ENCODE results near the gene IGSF3.
"Not testable (repeated sequence)": the region's sequence is repeated elsewhere in the genome, so short reads cannot be mapped to it uniquely, and the experiment has no call there.

IGSF3 gene

GRCh38 chr1:116661633-116662032 is 5.9 kb downstream of the IGSF3 start:
- DNase-seq, result no peak

GRCh38 chr1:116658645-116659044 is 8.9 kb downstream of the IGSF3 start:
- DNase-seq, result not testable (repeated sequence)

- not testable (repeated sequence) for DNase-seq
Observed at GRCh38 chr1:116657836-116658235, 9.7 kb downstream of the IGSF3 start.

DNA sequence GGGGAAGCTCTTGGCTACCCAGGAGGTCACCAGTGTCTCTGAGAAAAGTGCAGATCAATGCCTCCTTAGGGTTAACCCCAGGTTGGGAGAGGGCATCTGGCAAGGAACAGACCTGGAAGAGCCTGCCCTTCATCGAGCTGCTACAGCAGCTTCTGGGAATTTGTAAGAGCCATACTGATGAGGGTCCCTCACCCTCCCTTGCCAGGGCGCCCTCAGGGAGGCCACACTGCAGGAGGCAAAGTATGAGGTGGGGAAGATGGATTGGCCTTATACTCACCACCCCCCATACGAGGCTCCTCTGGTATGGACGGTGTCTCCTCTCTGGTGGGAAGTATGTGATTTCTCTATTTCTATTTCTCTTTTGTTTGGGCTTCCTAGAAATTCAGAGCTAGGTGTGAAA is 13.2 kb downstream of the IGSF3 start:
- DNase-seq, result no peak

DNA sequence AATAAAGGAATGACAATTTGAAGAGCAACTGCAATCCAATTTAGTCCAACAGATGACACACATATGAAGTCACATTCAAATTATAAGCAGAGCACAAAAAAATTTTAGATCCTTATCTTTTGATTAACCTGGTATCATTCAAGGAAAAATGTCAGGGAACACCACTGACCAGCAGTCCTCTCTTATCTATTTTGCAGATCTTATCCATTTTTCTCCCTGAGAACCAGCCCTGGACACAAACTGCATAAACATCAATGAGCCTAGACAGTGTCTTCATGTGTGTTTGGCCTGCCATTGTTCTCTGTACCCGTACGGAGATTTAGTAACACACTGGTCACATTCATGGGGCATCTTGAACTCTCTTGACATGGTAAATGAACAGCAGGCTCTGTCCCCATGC is 14.9 kb downstream of the IGSF3 start:
- DNase-seq, result not testable (repeated sequence)

GRCh38 chr1:116650781-116651180 is 16.8 kb downstream of the IGSF3 start:
- not testable (repeated sequence) for DNase-seq

GRCh38 chr1:116649041-116649440 is 18.5 kb downstream of the IGSF3 start:
- DNase-seq, result not testable (repeated sequence)

GRCh38 chr1:116648325-116648724 is 19.2 kb downstream of the IGSF3 start:
- DNase-seq, result not testable (repeated sequence)

GRCh38 chr1:116647186-116647585 is 20.3 kb downstream of the IGSF3 start:
- not testable (repeated sequence) for DNase-seq

DNA sequence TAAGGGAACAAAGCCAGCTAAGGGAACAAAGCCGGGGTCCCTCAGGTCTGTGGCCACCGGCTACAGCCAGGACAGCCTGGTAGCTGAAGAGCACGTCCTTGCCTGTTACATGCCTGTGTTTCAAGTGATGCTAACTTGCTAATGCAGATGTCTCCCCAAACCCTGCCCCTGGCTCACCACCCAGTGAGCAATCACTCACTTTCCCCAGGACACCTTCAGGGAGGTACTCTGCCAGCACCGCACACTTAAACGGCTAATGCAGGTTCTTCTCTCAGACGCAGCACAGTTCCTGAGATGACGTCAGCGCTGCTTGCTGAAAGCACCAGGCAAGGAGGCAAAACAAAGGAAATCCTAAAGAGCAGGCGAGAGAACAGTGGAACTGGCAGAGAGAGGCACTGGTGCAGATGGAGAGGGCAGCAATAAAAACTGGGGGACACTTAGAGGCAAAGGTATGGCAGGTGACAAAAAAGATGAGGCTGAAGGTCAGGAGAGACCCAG is 20.8 kb downstream of the IGSF3 start:
- peak in 1 of 2 donors; percentile 21 for DNase-seq

DNA sequence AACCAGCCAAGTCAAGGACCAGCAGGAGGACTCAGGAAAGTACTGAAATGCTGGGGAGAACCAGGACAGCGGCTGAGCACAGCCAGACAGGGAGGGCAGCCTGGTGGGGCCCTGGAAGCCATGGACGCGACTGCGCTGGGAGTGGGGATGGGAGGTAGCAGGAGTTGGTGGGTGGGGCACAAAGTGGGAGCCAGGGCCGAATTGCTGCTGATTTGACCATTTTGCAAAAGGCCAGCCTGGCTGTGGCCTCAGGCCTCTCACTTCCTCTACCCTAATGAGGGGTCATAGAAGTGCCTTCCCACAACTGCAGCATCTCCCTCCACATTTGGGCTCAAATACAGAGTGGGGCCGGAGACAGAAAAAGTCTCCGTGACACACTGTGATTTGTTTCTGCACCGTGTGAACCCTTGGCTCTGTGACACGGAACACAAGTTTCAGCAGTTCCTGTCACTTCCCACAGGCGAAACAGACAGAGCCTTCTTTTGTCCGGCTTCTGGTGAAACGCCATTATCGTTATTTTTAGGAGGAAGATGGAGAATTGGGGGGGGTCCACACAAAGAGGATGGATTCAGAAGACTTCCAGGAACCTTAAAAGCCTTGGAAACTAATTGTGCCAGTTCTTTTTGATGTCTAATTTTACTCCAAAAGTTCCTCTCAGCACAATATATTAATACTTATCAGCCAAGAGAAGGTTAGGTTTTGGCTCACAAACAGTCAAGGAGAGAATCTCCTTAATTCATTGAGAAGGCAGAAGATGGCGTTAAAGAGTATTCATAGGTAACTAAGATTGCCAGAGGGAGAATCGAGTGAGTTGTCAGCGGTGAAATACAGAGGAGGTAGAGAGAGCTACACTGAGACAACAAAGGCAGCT is 21.5 kb downstream of the IGSF3 start:
- not testable (repeated sequence) for DNase-seq

- not testable (repeated sequence) for DNase-seq
Observed at GRCh38 chr1:116644993-116645392, 22.5 kb downstream of the IGSF3 start.

DNA sequence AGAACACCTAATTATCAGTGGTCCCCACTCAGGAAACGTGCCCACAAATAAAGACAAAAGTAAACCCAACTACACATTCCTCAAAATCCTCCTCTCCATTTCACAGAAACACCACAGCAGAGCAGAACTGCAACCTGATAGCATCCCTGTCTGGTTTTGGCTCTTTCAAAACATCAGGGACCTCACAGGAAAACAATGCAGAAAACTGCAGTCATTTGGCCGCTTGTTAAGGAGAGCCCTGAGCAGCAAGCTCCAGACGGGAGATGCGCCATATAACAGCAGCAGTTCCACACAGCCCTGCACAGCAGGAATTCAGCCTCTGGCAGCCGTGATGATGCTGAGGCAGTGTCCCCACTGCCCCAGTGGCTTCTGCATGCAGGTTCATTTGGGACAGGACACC is 23.4 kb downstream of the IGSF3 start:
- DNase-seq, result not testable (repeated sequence)

DNA sequence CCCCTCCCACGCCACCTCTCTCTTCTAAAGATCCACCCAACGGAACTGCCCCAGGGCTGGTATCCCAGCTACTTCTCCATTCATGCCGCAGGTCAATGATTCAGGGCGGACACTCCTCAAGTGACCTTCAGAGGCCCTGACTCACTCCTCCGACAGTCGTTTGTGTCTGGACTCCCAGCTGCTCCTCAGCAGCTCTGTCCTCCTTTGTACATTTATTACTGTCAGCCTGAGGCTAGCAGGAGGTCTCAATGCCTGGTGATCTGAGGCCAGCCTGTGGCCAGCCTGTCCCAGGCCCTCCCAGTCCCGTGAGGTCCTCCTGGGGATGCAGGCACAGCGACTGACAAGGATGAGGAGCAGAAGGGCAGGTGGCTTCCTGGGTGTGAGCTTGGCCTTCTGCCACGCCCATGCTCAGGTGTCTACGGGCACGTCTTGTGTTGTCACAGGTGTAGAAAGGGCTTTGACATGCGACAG is 24.2 kb downstream of the IGSF3 start:
- DNase-seq, result not testable (repeated sequence)

- not testable (repeated sequence) for DNase-seq
Observed at GRCh38 chr1:116642311-116643280, 24.9 kb downstream of the IGSF3 start.

GRCh38 chr1:116637583-116637982 is 29.9 kb downstream of the IGSF3 start:
- peak; percentile 11 to 39 for DNase-seq

GRCh38 chr1:116636584-116636983 is 30.9 kb downstream of the IGSF3 start:
- not testable (repeated sequence) for DNase-seq

GRCh38 chr1:116634386-116634785 is 33.1 kb downstream of the IGSF3 start:
- DNase-seq, result not testable (repeated sequence)

GRCh38 chr1:116631996-116632925 is 35.3 kb downstream of the IGSF3 start:
- not testable (repeated sequence) for DNase-seq

DNA sequence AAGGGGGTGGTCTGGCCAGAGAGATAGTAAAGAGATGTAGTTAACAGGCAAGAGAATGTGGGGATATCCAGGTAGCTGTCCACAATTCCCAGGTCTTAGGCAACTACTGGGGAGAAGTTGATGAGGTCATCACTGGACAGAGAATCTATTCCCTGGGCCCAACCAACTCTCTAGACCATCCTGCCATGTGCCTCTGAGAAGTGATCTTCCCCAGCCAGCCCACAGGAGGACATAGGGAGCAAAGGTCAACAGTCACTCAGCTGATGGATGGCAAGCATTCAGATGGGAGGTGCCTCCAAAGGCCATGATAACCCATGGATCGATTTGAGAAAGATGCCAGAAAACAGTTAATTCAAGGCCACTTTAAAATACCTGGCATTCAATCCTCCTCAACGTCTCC is 36.0 kb downstream of the IGSF3 start:
- DNase-seq, result not testable (repeated sequence)

- DNase-seq, result not testable (repeated sequence)
Observed at GRCh38 chr1:116630057-116630456, 37.5 kb downstream of the IGSF3 start.

- DNase-seq, result not testable (repeated sequence)
Observed at GRCh38 chr1:116629441-116629840, 38.1 kb downstream of the IGSF3 start.
